ENCODE measurements around the gene LHPP. TPM values are rescaled to one million over a fixed set of nuclear protein-coding genes. Genes with fewer than 3 reads are reported as not detected.

The LHPP gene
- total and polyA plus RNA-seq, 10 of the 15 experiments (the other 5 are each of a cell fraction or from before 2014, with no cell fraction given) = 0.79 to 9.8 (median 6.7) TPM

DNA sequence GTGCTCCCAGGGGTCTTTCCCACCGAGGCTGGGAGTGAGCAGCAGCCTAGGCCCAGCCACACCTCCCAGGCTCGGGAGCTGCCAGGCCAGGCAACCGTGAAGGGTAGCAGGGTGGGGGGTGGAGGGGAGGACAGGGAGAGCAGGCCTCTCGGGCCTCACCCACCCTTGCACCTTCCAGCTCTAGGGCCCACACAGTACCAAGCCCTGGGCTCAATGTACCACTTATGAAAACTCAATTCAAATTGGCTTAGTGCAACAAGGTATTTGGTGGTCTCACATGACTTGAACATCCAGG, 155.2 kb downstream of the LHPP start:
- no TSS peak for BruUV-seq (replicated peaks)
- in situ Hi-C loops (cut with MboI) (no loop called here), intact Hi-C loops (cut with micrococcal nuclease; ENCODE audit: unreplicated experiment) (no loop called here)
- Histone ChIP-seq H3K79me2 (ENCODE audit: control insufficient read depth, insufficient read depth, low read length) (no peaks in the 10 kb centered on the region), H3K4me2 (ENCODE audit: control insufficient read depth, insufficient read depth) (no peak overlapping the region), H3K36me3 (ENCODE audit: control insufficient read depth in 2 of 2, insufficient read depth in 2 of 2, low read length in 1 of 2) (peaks cover 0 to 7% of the 10 kb centered on the region in 2 experiments; a peak in 2 of 4 replicates), H3K27me3 (replicated peaks in 1 of 2; ENCODE audit: control insufficient read depth in 2 of 2, insufficient read depth in 2 of 2, low read length in 1 of 2) (no peaks in the 10 kb centered on the region), H2AFZ (ENCODE audit: control insufficient read depth, low read depth, low read length) (no peak overlapping the region), H3K4me1 (ENCODE audit: control insufficient read depth, insufficient read depth, low read length) (peaks cover 65% of the 10 kb centered on the region), H4K20me1 (ENCODE audit: control insufficient read depth, insufficient read depth) (no peaks in the 10 kb centered on the region), H3K9me3 (replicated peaks; ENCODE audit: control insufficient read depth, insufficient read depth, low read length) (no peaks in the 10 kb centered on the region), H3K4me3 (no peak overlapping the region), H3K9ac (ENCODE audit: control insufficient read depth, insufficient read depth, low read length) (no peak overlapping the region), H3K27ac (ENCODE audit: control insufficient read depth, insufficient read depth) (no peak overlapping the region)
- FAIRE-seq (no peak), DNase-seq (ENCODE audit: low read depth, low spot score) (no peak), ATAC-seq (no peak)
- ChIA-PET POLR2A (no interaction called here), RAD21 (ENCODE audit: unreplicated experiment) (interaction anchor here (1.7 kb wide), 1 partner anchor 125 kb away, joined by 4 read pairs; no protein-coding TSS in a partner anchor), CTCF (no interaction called here), SMC1A (ENCODE audit: uncharacterized antibody, unreplicated experiment) (no interaction called here)
- TF ChIP-seq ZNF622 (IDR thresholded peaks at IDR 0.05) (no peak), HDGF (IDR thresholded peaks at IDR 0.05) (no peak), WRNIP1 (IDR thresholded peaks at IDR 0.05; ENCODE audit: borderline replicate concordance, low read depth, low read length) (no peak), TCF12 (IDR thresholded peaks at IDR 0.05; ENCODE audit: low read depth, low read length) (no peak), SIX5 (IDR thresholded peaks at IDR 0.05; ENCODE audit: low read depth, low read length, severe bottlenecking) (no peak), NRF1 (conservative IDR thresholded peaks at IDR 0.05; ENCODE audit: low read depth, low read length) (no peak), PAX8 (IDR thresholded peaks at IDR 0.05) (no peak), ESRRA (IDR thresholded peaks at IDR 0.05; ENCODE audit: low read length) (no peak), PML (IDR thresholded peaks at IDR 0.05; ENCODE audit: low read length) (no peak)
- TF ChIP-seq, protein P1, sequence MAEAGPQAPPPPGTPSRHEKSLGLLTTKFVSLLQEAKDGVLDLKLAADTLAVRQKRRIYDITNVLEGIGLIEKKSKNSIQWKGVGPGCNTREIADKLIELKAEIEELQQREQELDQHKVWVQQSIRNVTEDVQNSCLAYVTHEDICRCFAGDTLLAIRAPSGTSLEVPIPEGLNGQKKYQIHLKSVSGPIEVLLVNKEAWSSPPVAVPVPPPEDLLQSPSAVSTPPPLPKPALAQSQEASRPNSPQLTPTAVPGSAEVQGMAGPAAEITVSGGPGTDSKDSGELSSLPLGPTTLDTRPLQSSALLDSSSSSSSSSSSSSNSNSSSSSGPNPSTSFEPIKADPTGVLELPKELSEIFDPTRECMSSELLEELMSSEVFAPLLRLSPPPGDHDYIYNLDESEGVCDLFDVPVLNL (IDR thresholded peaks at IDR 0.05; ENCODE audit: low read depth, low read length) = no peak
- TF ChIP-seq, protein P2, sequence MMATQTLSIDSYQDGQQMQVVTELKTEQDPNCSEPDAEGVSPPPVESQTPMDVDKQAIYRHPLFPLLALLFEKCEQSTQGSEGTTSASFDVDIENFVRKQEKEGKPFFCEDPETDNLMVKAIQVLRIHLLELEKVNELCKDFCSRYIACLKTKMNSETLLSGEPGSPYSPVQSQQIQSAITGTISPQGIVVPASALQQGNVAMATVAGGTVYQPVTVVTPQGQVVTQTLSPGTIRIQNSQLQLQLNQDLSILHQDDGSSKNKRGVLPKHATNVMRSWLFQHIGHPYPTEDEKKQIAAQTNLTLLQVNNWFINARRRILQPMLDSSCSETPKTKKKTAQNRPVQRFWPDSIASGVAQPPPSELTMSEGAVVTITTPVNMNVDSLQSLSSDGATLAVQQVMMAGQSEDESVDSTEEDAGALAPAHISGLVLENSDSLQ (IDR thresholded peaks at IDR 0.05) = no peak
- TF ChIP-seq, protein P3, sequence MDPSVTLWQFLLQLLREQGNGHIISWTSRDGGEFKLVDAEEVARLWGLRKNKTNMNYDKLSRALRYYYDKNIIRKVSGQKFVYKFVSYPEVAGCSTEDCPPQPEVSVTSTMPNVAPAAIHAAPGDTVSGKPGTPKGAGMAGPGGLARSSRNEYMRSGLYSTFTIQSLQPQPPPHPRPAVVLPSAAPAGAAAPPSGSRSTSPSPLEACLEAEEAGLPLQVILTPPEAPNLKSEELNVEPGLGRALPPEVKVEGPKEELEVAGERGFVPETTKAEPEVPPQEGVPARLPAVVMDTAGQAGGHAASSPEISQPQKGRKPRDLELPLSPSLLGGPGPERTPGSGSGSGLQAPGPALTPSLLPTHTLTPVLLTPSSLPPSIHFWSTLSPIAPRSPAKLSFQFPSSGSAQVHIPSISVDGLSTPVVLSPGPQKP (IDR thresholded peaks at IDR 0.05; ENCODE audit: low read depth, low read length) = no peak
- 59% methylated on average over 4 of the region's 4 CpGs for WGBS (ENCODE audit: insufficient coverage, insufficient replicate concordance, low lambda C conversion rate, missing lambda C conversion rate)
